Mesodermal cell (in vitro differentiated cells): Measurements from ENCODE around the gene EFNA3.

Source experiments
- H3K27ac ChIP-seq: 2 replicates; pipeline ENCODE4 v1.7.0; 2013; ENCODE audit warnings: mild to moderate bottlenecking, low read depth, low read length, moderate library complexity; ENCODE audit not compliant: severe bottlenecking
- H3K36me3 ChIP-seq: 2 replicates; pipeline ENCODE4 v1.7.1; 2013; ENCODE audit warnings: mild to moderate bottlenecking, low read length, moderate library complexity; ENCODE audit not compliant: control insufficient read depth, insufficient read depth
- H3K4me1 ChIP-seq: one replicate; pipeline ENCODE4 v1.7.1; 2013; ENCODE audit warnings: mild to moderate bottlenecking, low read length; ENCODE audit not compliant: insufficient read depth, control insufficient read depth, poor library complexity, severe bottlenecking
- H3K4me3 ChIP-seq: 2 replicates; pipeline ENCODE4 v1.7.0; 2013; ENCODE audit warnings: low read length, control low read depth, mild to moderate bottlenecking; ENCODE audit not compliant: insufficient read depth, poor library complexity, severe bottlenecking; ENCODE audit errors: extremely low read depth
- H3K9me3 ChIP-seq: 2 replicates; pipeline ENCODE4 v1.7.1; 2013; ENCODE audit warnings: mild to moderate bottlenecking, low read length, moderate library complexity; ENCODE audit not compliant: control insufficient read depth
- WGBS, 2 experiments: methylation state at CpG; one replicate each; pipeline ENCODE4 v1.1.5; 2013; ENCODE audit warnings: missing lambda C conversion rate in 2 of 2; ENCODE audit not compliant: insufficient coverage in 2 of 2; 5-methylcytosine and 5-hydroxymethylcytosine counted together

The EFNA3 gene

DNA sequence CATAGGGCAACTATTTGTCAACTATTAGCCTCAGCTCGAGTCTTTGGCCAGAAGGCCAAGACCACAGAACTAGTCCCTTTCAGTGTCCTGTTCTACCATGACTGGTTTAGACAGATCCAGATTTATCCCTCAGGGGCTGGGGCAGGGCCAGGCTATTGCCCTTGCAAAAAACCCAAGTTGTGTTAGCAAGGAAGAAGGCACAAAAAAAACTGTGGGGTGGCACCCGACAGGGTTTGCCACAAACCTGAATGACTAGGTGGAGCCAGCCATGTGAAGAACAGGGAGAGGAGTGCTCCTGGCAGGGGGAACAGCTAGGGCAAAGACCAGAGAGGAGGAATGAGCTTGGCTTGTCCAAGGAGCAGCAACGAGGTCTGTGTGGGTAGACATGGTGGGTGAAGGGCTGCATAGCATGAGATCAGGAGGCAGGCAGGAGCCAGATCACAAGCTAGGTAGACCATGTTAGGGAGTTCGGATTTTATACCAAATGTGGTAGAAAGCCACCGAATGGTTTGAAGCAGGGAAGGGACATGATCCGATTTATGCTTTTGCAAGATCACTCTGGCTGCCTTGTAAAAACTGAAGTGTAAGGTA, 40.7 kb upstream of the EFNA3 start:
- Histone ChIP-seq H3K9me3 (no peaks in the 10 kb centered on the region), H3K27ac (no peak overlapping the region), H3K36me3 (no peaks in the 10 kb centered on the region), H3K4me1 (peaks cover 11% of the 10 kb centered on the region), H3K4me3 (no peak overlapping the region)
- 93 to 100% methylated on average over 6 of the region's 6 CpGs for WGBS, 2 experiments

DNA sequence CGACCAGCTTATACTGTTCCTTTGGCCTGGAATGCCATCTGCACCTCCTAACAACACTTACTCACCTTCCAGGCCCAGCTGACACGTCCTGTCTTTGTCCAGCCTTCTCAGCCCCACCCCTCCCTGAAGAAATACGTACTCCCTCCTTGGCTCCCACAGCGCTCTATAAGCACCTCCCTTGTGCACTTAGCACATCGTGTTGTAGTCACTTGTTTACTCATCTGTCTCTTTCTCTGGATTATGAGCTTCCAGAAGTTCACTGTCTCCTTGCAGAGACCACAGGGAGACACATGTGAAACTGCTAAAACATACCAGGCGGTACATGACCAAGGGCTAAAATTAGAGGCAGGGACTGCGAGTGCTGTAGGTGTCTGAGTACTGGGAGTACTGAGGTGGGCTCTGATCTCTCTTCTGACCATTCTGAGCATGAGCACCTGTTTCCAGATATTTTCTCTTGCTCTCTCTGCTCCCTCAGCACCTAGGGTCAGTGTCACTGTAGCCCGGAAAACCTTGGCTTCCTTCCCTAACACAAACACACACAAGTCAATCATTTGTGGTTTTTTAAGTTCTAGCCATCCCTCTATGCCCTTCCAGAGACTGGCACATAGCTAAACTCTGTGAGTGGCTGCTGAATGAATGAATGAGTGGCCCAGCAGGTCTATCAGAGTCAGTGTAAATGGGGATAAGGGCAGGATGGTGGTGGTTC, 39.9 kb upstream of the EFNA3 start:
- Histone ChIP-seq H3K27ac (no peak overlapping the region), H3K4me3 (no peak overlapping the region), H3K9me3 (no peaks in the 10 kb centered on the region), H3K4me1 (peaks cover 11% of the 10 kb centered on the region), H3K36me3 (no peaks in the 10 kb centered on the region)
- 80 to 85% methylated on average over 5 to 8 of the region's 8 CpGs for WGBS, 2 experiments

DNA sequence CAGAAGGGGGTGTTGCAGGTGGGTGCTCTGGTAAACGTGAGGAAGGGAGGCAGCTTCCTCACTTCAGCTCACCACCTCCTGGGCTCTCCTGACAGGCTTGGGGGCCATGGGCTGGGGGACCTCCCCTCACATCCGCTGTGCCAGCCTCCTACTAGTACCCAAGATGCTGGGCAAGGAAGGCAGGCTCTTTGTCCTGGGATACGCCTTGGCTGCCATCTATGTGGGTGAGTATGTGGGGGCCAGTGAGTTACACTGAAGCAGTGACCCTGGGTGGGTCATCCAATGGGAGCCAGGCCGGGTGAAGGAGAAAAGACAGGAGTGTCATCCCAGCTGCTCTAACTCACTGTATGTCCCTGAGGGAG, 39.3 kb upstream of the EFNA3 start:
- H3K27ac ChIP-seq, result no peak overlapping the region
- no peaks in the 10 kb centered on the region for H3K36me3 ChIP-seq
- no peak overlapping the region for H3K4me3 ChIP-seq
- 80 to 90% methylated on average over 2 of the region's 4 CpGs for WGBS, 2 experiments
- no peaks in the 10 kb centered on the region for H3K9me3 ChIP-seq
- peaks cover 11% of the 10 kb centered on the region for H3K4me1 ChIP-seq

- no peaks in the 10 kb centered on the region for H3K36me3 ChIP-seq
- H3K27ac ChIP-seq, result no peak overlapping the region
- H3K4me1 ChIP-seq, result peaks cover 20% of the 10 kb centered on the region
- 95 to 96% methylated on average over 13 to 14 of the region's 14 CpGs for WGBS, 2 experiments
- no peak overlapping the region for H3K4me3 ChIP-seq
- H3K9me3 ChIP-seq, result no peaks in the 10 kb centered on the region
Measured at GRCh38 chr1:155040358-155041093, 38.1 kb upstream of the EFNA3 start.

DNA sequence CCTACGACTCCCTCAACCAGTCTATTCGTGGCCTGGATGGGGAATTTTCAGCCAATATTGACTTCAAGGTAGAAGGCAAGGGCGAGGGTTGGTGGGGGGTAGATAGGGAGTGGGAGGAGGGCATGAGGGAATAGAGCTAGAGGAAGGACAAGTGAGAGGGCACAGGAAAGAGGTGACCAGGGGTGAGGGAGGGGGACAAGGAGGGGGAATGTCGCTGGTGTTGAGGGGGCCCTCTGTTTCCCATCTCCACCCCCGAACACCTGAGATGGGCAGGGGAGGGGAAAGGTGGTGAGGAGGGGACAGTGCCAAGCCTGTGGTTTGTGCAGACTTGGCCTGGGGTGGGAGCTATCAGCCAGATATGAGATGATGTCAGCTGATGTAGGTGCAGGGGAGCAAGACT, 35.8 kb upstream of the EFNA3 start:
- Histone ChIP-seq H3K9me3 (no peaks in the 10 kb centered on the region), H3K36me3 (no peaks in the 10 kb centered on the region), H3K27ac (no peak overlapping the region), H3K4me1 (peaks cover 31% of the 10 kb centered on the region), H3K4me3 (no peak overlapping the region)
- WGBS, 2 experiments, result 79 to 91% methylated on average over 4 of the region's 5 CpGs

- no peak overlapping the region for H3K4me3 ChIP-seq
- H3K27ac ChIP-seq, result no peak overlapping the region
- WGBS, 2 experiments, result 86 to 91% methylated on average over 7 to 10 of the region's 12 CpGs
Measured at GRCh38 chr1:155043301-155043702, 35.3 kb upstream of the EFNA3 start.

GRCh38 chr1:155043793-155044192, 34.8 kb upstream of the EFNA3 start:
- no peaks in the 10 kb centered on the region for H3K36me3 ChIP-seq
- WGBS, 2 experiments, result 83 to 100% methylated on average over 2 to 3 of the region's 3 CpGs
- H3K4me1 ChIP-seq, result peaks cover 26% of the 10 kb centered on the region
- no peaks in the 10 kb centered on the region for H3K9me3 ChIP-seq
- H3K4me3 ChIP-seq, result no peak overlapping the region
- no peak overlapping the region for H3K27ac ChIP-seq

More at GRCh38 chr1:155043301-155043702, 35.3 kb upstream of the EFNA3 start:
- Histone ChIP-seq H3K9me3 (no peaks in the 10 kb centered on the region), H3K36me3 (no peaks in the 10 kb centered on the region), H3K4me1 (peaks cover 30% of the 10 kb centered on the region)

GRCh38 chr1:155044365-155044764, 34.3 kb upstream of the EFNA3 start:
- 100% methylated on average over 5 to 6 of the region's 6 CpGs for WGBS, 2 experiments
- no peaks in the 10 kb centered on the region for H3K36me3 ChIP-seq
- H3K27ac ChIP-seq, result no peak overlapping the region

DNA sequence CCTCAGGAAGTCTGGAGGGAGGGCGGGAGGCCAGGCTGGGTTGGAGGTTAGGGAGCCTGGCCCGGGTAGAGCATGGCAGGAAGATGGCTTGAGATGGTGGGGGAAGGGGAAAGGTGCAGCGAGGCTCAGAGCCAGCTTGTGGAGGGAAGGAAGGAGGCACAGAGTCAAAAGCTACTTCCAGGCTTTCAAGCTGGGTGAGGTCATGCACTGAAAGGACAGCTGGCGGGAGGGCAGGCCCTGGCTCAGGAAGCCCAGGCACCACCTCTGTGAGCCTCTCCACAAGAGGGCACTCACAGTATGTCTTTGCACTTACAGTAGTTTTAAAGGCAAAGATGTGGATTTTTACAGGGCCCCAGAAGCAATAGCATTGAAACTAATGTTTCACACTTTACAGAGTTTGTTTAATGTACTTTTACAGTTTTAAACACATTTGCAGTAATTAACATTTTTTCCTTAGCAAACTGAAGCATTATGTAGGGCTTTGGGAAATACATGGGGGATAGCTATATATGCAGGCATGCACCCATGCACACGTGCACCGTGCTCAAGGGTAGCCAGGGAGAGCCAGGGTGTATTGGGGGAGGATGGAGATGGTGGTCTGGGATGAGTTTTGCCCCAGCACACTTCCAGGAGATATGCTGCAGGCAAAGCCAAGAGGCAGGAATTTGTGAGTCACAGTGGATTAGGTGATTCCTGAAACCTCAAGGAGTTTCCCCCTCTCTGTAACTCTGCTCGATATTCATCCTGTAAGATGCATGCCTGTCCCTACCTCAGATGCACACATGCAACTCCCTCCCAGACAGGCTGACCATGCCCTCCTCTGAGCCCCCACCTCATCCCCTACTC, 33.6 kb upstream of the EFNA3 start:
- Histone ChIP-seq H3K27ac (no peak overlapping the region), H3K4me1 (peaks cover 32% of the 10 kb centered on the region), H3K9me3 (no peaks in the 10 kb centered on the region), H3K4me3 (no peak overlapping the region), H3K36me3 (no peaks in the 10 kb centered on the region)
- 46 to 53% methylated on average over 6 of the region's 7 CpGs for WGBS, 2 experiments

More at GRCh38 chr1:155044365-155044764, 34.3 kb upstream of the EFNA3 start:
- Histone ChIP-seq H3K4me3 (no peak overlapping the region), H3K4me1 (peaks cover 26% of the 10 kb centered on the region), H3K9me3 (no peaks in the 10 kb centered on the region)
